ENCODE measurements around the gene PRTN3.

DNA sequence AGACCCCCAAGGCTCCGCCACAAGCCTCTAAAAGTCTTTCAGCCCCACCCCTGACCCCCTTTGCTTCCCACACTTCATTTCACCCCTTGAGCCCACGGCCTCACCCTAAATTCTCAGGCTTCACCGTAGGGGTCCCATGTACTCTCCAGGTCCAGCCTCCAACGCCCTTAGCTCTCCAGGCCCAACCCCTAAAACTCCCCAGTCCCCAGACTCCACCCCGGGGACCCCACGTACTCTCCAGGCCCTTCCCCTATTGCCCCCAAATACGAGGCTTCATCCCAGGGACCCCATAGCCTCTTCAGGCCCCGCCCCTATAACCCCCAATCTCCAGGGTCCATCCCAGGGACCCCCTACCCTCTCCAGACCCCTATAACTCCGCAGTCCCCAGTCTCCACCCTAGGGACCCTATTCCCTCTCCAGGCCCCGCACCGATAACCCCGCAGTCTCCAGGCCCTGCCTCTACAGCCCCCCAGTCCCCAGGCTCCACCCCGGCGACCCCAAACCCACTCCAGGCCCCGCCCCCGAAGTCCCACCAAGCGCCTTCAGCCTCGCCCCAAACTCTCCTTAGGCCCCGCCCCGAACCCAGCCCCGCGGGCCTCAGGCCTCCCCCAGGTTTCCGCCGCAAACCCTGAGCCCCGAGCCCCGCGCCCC, 51.6 kb downstream of the PRTN3 start:
- TF ChIP-seq, protein P1, sequence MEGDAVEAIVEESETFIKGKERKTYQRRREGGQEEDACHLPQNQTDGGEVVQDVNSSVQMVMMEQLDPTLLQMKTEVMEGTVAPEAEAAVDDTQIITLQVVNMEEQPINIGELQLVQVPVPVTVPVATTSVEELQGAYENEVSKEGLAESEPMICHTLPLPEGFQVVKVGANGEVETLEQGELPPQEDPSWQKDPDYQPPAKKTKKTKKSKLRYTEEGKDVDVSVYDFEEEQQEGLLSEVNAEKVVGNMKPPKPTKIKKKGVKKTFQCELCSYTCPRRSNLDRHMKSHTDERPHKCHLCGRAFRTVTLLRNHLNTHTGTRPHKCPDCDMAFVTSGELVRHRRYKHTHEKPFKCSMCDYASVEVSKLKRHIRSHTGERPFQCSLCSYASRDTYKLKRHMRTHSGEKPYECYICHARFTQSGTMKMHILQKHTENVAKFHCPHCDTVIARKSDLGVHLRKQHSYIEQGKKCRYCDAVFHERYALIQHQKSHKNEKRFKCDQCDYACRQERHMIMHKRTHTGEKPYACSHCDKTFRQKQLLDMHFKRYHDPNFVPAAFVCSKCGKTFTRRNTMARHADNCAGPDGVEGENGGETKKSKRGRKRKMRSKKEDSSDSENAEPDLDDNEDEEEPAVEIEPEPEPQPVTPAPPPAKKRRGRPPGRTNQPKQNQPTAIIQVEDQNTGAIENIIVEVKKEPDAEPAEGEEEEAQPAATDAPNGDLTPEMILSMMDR (IDR thresholded peaks at IDR 0.05): no peak
- no peak for TF ChIP-seq POLR2A (IDR thresholded peaks at IDR 0.05)
